ENCODE data around the gene MPIG6B.

Gene MPIG6B

GRCh38 chr6:31761343-31761742, 38.2 kb downstream of the MPIG6B start:
- ATAC-seq: no peak
- no peak for TF ChIP-seq ZC3H10 (CRISPR knock-in tag; IDR thresholded peaks at IDR 0.05)
- TF ChIP-seq ZNF8 (CRISPR knock-in tag; IDR thresholded peaks at IDR 0.05): no peak
- no peak for TF ChIP-seq PPARA (CRISPR knock-in tag; IDR thresholded peaks at IDR 0.05; ENCODE audit: borderline replicate concordance)
- TF ChIP-seq CSRNP3 (CRISPR knock-in tag; IDR thresholded peaks at IDR 0.05): no peak
- TF ChIP-seq, protein P1, sequence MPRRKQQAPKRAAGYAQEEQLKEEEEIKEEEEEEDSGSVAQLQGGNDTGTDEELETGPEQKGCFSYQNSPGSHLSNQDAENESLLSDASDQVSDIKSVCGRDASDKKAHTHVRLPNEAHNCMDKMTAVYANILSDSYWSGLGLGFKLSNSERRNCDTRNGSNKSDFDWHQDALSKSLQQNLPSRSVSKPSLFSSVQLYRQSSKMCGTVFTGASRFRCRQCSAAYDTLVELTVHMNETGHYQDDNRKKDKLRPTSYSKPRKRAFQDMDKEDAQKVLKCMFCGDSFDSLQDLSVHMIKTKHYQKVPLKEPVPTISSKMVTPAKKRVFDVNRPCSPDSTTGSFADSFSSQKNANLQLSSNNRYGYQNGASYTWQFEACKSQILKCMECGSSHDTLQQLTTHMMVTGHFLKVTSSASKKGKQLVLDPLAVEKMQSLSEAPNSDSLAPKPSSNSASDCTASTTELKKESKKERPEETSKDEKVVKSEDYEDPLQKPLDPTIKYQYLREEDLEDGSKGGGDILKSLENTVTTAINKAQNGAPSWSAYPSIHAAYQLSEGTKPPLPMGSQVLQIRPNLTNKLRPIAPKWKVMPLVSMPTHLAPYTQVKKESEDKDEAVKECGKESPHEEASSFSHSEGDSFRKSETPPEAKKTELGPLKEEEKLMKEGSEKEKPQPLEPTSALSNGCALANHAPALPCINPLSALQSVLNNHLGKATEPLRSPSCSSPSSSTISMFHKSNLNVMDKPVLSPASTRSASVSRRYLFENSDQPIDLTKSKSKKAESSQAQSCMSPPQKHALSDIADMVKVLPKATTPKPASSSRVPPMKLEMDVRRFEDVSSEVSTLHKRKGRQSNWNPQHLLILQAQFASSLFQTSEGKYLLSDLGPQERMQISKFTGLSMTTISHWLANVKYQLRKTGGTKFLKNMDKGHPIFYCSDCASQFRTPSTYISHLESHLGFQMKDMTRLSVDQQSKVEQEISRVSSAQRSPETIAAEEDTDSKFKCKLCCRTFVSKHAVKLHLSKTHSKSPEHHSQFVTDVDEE (CRISPR knock-in tag; IDR thresholded peaks at IDR 0.05): no peak
- no peak for TF ChIP-seq OSR1 (CRISPR knock-in tag; IDR thresholded peaks at IDR 0.05)
- TF ChIP-seq PATZ1 (CRISPR knock-in tag; IDR thresholded peaks at IDR 0.05; ENCODE audit: borderline replicate concordance): no peak
- no peak for TF ChIP-seq SNAI2 (CRISPR knock-in tag; IDR thresholded peaks at IDR 0.05)
- TF ChIP-seq ZFP30 (CRISPR knock-in tag; IDR thresholded peaks at IDR 0.05): no peak
- TF ChIP-seq CSDC2 (CRISPR knock-in tag; IDR thresholded peaks at IDR 0.05): no peak
- no peak for TF ChIP-seq TCF4 (CRISPR knock-in tag; IDR thresholded peaks at IDR 0.05; ENCODE audit: borderline replicate concordance)
- TF ChIP-seq, protein P2, sequence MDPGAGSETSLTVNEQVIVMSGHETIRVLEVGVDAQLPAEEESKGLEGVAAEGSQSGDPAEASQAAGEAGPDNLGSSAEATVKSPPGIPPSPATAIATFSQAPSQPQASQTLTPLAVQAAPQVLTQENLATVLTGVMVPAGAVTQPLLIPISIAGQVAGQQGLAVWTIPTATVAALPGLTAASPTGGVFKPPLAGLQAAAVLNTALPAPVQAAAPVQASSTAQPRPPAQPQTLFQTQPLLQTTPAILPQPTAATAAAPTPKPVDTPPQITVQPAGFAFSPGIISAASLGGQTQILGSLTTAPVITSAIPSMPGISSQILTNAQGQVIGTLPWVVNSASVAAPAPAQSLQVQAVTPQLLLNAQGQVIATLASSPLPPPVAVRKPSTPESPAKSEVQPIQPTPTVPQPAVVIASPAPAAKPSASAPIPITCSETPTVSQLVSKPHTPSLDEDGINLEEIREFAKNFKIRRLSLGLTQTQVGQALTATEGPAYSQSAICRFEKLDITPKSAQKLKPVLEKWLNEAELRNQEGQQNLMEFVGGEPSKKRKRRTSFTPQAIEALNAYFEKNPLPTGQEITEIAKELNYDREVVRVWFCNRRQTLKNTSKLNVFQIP (CRISPR knock-in tag; IDR thresholded peaks at IDR 0.05; ENCODE audit: borderline replicate concordance, low read depth): no peak
- TF ChIP-seq ISL1 (CRISPR knock-in tag; IDR thresholded peaks at IDR 0.05): no peak
- no peak for TF ChIP-seq TOX (CRISPR knock-in tag; IDR thresholded peaks at IDR 0.05; ENCODE audit: borderline replicate concordance)
- TF ChIP-seq ZNF565 (CRISPR knock-in tag; conservative IDR thresholded peaks at IDR 0.05; ENCODE audit: low read depth): no peak
- no peak for TF ChIP-seq GLIS3 (CRISPR knock-in tag; IDR thresholded peaks at IDR 0.05)
- no peak for TF ChIP-seq RARB (CRISPR knock-in tag; IDR thresholded peaks at IDR 0.05)
- no peak for TF ChIP-seq CREB5 (CRISPR knock-in tag; IDR thresholded peaks at IDR 0.05; ENCODE audit: low read depth)
- no peak for TF ChIP-seq BACH2 (CRISPR knock-in tag; IDR thresholded peaks at IDR 0.05; ENCODE audit: borderline replicate concordance)
- TF ChIP-seq ZNF70 (CRISPR knock-in tag; IDR thresholded peaks at IDR 0.05): no peak

DNA sequence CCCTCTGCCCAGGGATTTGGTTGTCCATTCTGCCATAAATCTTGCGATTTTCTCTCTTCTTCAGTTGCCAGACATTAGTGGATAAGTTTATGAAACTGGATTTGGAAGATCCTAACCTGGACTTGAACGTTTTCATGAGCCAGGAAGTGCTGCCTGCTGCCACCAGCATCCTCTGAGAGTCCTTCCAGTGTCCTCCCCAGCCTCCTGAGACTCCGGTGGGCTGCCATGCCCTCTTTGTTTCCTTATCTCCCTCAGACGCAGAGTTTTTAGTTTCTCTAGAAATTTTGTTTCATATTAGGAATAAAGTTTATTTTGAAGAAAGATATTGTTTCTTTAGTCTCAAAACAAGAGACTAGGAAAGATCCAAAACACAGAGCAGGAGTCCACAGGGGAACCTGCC, 39.2 kb downstream of the MPIG6B start, which contains the start of gene SAPCD1:
TSS of gene SAPCD1 (plus strand) at position 301 of the 400 bp plus-strand sequence. CDS start 399 bp downstream, outside the sequence.
- no peak for ATAC-seq
- TF ChIP-seq GLIS3 (CRISPR knock-in tag; IDR thresholded peaks at IDR 0.05) (no peak), PPARA (CRISPR knock-in tag; IDR thresholded peaks at IDR 0.05; ENCODE audit: borderline replicate concordance) (no peak), ESRRG (CRISPR knock-in tag; IDR thresholded peaks at IDR 0.05) (no peak), TOX (CRISPR knock-in tag; IDR thresholded peaks at IDR 0.05; ENCODE audit: borderline replicate concordance) (no peak), ARNTL (CRISPR knock-in tag; IDR thresholded peaks at IDR 0.05; ENCODE audit: borderline replicate concordance, low read depth) (no peak), CREB5 (CRISPR knock-in tag; IDR thresholded peaks at IDR 0.05; ENCODE audit: low read depth) (no peak), RARB (CRISPR knock-in tag; IDR thresholded peaks at IDR 0.05) (no peak), CSRNP3 (CRISPR knock-in tag; IDR thresholded peaks at IDR 0.05) (no peak), ZC3H10 (CRISPR knock-in tag; IDR thresholded peaks at IDR 0.05) (no peak), BACH2 (CRISPR knock-in tag; IDR thresholded peaks at IDR 0.05; ENCODE audit: borderline replicate concordance) (no peak), ZNF565 (CRISPR knock-in tag; conservative IDR thresholded peaks at IDR 0.05; ENCODE audit: low read depth) (no peak), SNAI2 (CRISPR knock-in tag; IDR thresholded peaks at IDR 0.05) (no peak)
- TF ChIP-seq, protein P2 (CRISPR knock-in tag; IDR thresholded peaks at IDR 0.05; ENCODE audit: borderline replicate concordance, low read depth): no peak
- TF ChIP-seq, protein P1 (CRISPR knock-in tag; IDR thresholded peaks at IDR 0.05): no peak
